ENCODE results near the gene WNK2. TPM values are rescaled to one million over a fixed set of nuclear protein-coding genes. Genes with fewer than 3 reads are reported as not detected.

Gene WNK2
- total RNA-seq, 1 experiment from 2014 or later = 69.4 TPM

DNA sequence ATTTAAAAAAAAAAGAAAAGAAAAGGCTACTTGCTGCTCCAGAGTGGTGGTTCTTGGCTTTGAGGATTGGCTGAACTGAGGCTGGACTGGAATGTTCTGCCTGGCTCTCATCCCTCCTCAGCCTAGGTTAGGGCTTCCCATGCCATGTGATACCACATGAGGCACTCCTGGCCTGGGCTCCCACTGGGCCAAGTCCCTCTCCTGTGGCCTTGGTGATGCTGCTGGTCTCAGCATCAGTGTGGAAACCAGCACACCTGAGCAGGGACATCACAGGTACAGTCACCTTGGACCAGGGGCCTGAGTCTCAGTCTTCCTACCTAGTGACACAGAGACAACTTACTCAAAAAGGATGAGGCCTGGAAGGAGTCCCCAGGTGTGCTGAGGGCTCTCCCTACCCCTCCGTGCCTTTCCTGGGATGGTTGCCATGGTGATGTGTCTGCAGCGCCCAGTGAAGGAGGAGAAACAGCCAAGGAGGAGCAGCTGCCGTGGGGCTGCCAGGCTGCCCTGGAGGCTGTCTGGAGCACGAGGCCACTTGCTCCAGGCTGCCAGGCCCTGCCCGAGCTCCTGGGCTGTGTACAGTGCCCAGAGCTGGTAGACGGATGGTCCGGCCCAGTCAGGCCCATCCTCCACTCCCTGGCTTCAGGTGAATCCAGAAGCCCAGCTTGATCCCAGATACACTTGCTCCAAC, 71.0 kb downstream of the WNK2 start:
- peak overlapping the region in 2 of 3 experiments; percentile 13 to 92; a peak in 3 of 7 replicates for H3K27ac Mint-ChIP-seq

More for the DNA sequence above, 71.0 kb downstream of the WNK2 start:
- Histone ChIP-seq H3K23me2 (ENCODE audit: insufficient read length, low read depth, low read length, poor library complexity, severe bottlenecking) (no peaks in the 10 kb centered on the region), H3K56ac (ENCODE audit: insufficient read length, low read depth, low read length) (no peak overlapping the region), H3K23ac (ENCODE audit: insufficient read length, low read depth, low read length) (no peak overlapping the region), H2AK5ac (ENCODE audit: insufficient read length, low read length) (no peak overlapping the region), H4K8ac (replicated peaks; ENCODE audit: insufficient read length, low read depth, low read length) (no peak overlapping the region), H4K20me1 (ENCODE audit: control insufficient read depth, insufficient read depth, insufficient read length) (peaks cover 2% of the 10 kb centered on the region), H3K14ac (ENCODE audit: insufficient read depth, low read length) (no peak overlapping the region; the same call in 1 of the 2 replicates), H3K79me2 (ENCODE audit: insufficient read depth, low read length) (no peaks in the 10 kb centered on the region), H3K4me1 (ENCODE audit: insufficient read depth, low read length) (no peaks in the 10 kb centered on the region), H4K5ac (ENCODE audit: insufficient read length, low read depth, low read length) (no peak overlapping the region), H2BK120ac (ENCODE audit: low read depth, low read length, poor library complexity, severe bottlenecking) (no peak overlapping the region), H3K27ac (ENCODE audit: insufficient read length, low read depth, low read length) (no peak overlapping the region), H3K9ac (ENCODE audit: extremely low read depth, insufficient read length, low read length) (no peak overlapping the region), H2BK20ac (ENCODE audit: low read depth, low read length, poor library complexity, severe bottlenecking) (no peak overlapping the region), H3K4me2 (ENCODE audit: insufficient read depth, insufficient read length, low read length) (no peak overlapping the region), H3K27me3 (ENCODE audit: insufficient read depth, low read length) (no peaks in the 10 kb centered on the region), H2BK15ac (ENCODE audit: low read depth, low read length) (no peak overlapping the region), H4K91ac (ENCODE audit: insufficient read length, low read depth, low read length) (no peak overlapping the region), H2BK12ac (ENCODE audit: insufficient read length, low read depth, low read length) (no peak overlapping the region), H3K79me1 (ENCODE audit: insufficient read depth, low read depth, low read length, poor library complexity, severe bottlenecking) (no peaks in the 10 kb centered on the region), H3K4ac (ENCODE audit: low read depth, low read length) (no peak overlapping the region), H3T11ph (ENCODE audit: low read length) (no peak overlapping the region), H2BK5ac (ENCODE audit: insufficient read length, low read length) (no peak overlapping the region), H2AFZ (ENCODE audit: low read length) (no peak overlapping the region), H3K18ac (ENCODE audit: insufficient read length, low read depth, low read length) (no peak overlapping the region), H3K9me3 (ENCODE audit: control insufficient read depth, low read depth, low read length) (no peaks in the 10 kb centered on the region)
- Mint-ChIP-seq H3K4me1 (no peaks in the 10 kb centered on the region), H3K36me3 (ENCODE audit: insufficient read depth in 1 of 3, low read depth in 3 of 3) (peaks cover 5 to 12% (median 7%) of the 10 kb centered on the region in 3 experiments), H3K4me3 (no peak overlapping the region), H3K9me3 (no peaks in the 10 kb centered on the region), H3K27me3 (ENCODE audit: low read depth) (no peaks in the 10 kb centered on the region)
- DNase-seq = peak; percentile 26
- TF ChIP-seq, protein P1, sequence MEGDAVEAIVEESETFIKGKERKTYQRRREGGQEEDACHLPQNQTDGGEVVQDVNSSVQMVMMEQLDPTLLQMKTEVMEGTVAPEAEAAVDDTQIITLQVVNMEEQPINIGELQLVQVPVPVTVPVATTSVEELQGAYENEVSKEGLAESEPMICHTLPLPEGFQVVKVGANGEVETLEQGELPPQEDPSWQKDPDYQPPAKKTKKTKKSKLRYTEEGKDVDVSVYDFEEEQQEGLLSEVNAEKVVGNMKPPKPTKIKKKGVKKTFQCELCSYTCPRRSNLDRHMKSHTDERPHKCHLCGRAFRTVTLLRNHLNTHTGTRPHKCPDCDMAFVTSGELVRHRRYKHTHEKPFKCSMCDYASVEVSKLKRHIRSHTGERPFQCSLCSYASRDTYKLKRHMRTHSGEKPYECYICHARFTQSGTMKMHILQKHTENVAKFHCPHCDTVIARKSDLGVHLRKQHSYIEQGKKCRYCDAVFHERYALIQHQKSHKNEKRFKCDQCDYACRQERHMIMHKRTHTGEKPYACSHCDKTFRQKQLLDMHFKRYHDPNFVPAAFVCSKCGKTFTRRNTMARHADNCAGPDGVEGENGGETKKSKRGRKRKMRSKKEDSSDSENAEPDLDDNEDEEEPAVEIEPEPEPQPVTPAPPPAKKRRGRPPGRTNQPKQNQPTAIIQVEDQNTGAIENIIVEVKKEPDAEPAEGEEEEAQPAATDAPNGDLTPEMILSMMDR (conservative IDR thresholded peaks at IDR 0.05) = no peak
- no CpG with 5 or more reads among the region's 7 CpGs for WGBS (ENCODE audit: extremely low coverage, insufficient read length, low lambda C conversion rate)

All from H9 (cell line).